ENCODE data around the gene DNAJC15.

GRCh38 chr13:43145534-43146196 lies 122.3 kb downstream of the DNAJC15 start:
- TF ChIP-seq YY1 (IDR thresholded peaks at IDR 0.05; ENCODE audit: insufficient read depth, insufficient read length) (no peak), ZNF274 (IDR thresholded peaks at IDR 0.05; ENCODE audit: low read depth, low read length) (no peak), SUZ12 (IDR thresholded peaks at IDR 0.05; ENCODE audit: extremely low read depth, insufficient read depth, insufficient read length) (no peak)
